HEK293T (cell line): ENCODE results near the gene TPK1.

Experiments
- BHLHE40 ChIP-seq: fragments of 450-650 bp; IDR thresholded peaks from 2 replicates; pipeline ENCODE4 v1.6.1; 2016; ENCODE audit warnings: mild to moderate bottlenecking, moderate library complexity, borderline replicate concordance
- ELF4 ChIP-seq: fragments of 450-650 bp; IDR thresholded peaks from 2 replicates; pipeline ENCODE4 v1.6.1; 2017; ENCODE audit warnings: antibody characterized with exemption
- SP1 ChIP-seq: fragments of 450-650 bp; IDR thresholded peaks from 2 replicates; pipeline ENCODE4 v1.6.1; 2017
- SUZ12 ChIP-seq: fragments of 450-650 bp; IDR thresholded peaks from 2 replicates; pipeline ENCODE4 v1.6.1; 2016; ENCODE audit warnings: mild to moderate bottlenecking

- TF ChIP-seq SUZ12 (no peak), SP1 (no peak), ELF4 (no peak), BHLHE40 (no peak)
Measured at GRCh38 chr7:144771927-144772326, 63.9 kb downstream of the TPK1 start.
